ENCODE data around the gene DIO1. TPM values are rescaled to one million over a fixed set of nuclear protein-coding genes. Genes with fewer than 3 reads are reported as not detected.

Gene DIO1
- total and polyA plus RNA-seq, 2 of the 8 experiments (the other 6 are each of a cell fraction or from before 2014, with no cell fraction given): 0.14 TPM; not detected in 1

- Histone ChIP-seq H2BK120ac (replicated peaks; ENCODE audit: low read depth, low read length) (no peak overlapping the region), H3K56ac (replicated peaks; ENCODE audit: insufficient read length, low read depth, low read length) (no peak overlapping the region), H4K5ac (ENCODE audit: insufficient read length, low read depth, low read length) (no peak overlapping the region), H4K91ac (replicated peaks; ENCODE audit: insufficient read length, low read length) (no peak overlapping the region), H3K4ac (replicated peaks; ENCODE audit: insufficient read length, low read depth, low read length) (no peak overlapping the region), H2BK20ac (ENCODE audit: low read length) (no peak overlapping the region), H3K79me1 (ENCODE audit: low read depth, low read length) (no peaks in the 10 kb centered on the region), H3K9me3 (ENCODE audit: insufficient read depth in 2 of 2, low read depth in 1 of 2, low read length in 1 of 2) (peaks cover 9 to 13% of the 10 kb centered on the region in 2 experiments), H3K4me2 (ENCODE audit: insufficient read depth in 1 of 2, low read depth in 2 of 2, low read length in 2 of 2) (no peak overlapping the region), H2BK5ac (ENCODE audit: low read depth, low read length) (no peak overlapping the region), H3K4me3 (ENCODE audit: extremely low read depth in 1 of 4, insufficient read depth in 2 of 4, low read depth in 3 of 4, low read length in 4 of 4) (no peak overlapping the region), H4K8ac (ENCODE audit: extremely low read depth, insufficient read depth, low read length) (no peak overlapping the region), H2BK12ac (ENCODE audit: low read depth, low read length) (no peak overlapping the region), H2AK5ac (ENCODE audit: low read depth, low read length) (no peak overlapping the region), H3K4me1 (replicated peaks in 1 of 4; ENCODE audit: control insufficient read depth in 3 of 4, insufficient read depth in 4 of 4, low read length in 3 of 4) (no peaks in the 10 kb centered on the region), H3K9ac (replicated peaks in 1 of 4; ENCODE audit: extremely low read depth in 1 of 4, low read depth in 3 of 4, low read length in 3 of 4) (no peak overlapping the region), H2AFZ (ENCODE audit: low read length) (no peak overlapping the region), H3K27ac (ENCODE audit: low read depth, low read length) (no peak overlapping the region), H3K18ac (ENCODE audit: extremely low read depth, low read length) (no peak overlapping the region), H3K23me2 (ENCODE audit: low read depth, low read length) (0 out of 2 replicates have a peak, but pooled peaks cover 2% of the 10 kb centered on the region), H3K14ac (ENCODE audit: insufficient read length) (no peak overlapping the region), H3K23ac (ENCODE audit: insufficient read length) (no peak overlapping the region), H2BK15ac (ENCODE audit: low read length) (no peak overlapping the region), H3K36me3 (ENCODE audit: control insufficient read depth in 2 of 4, insufficient read depth in 4 of 4, low read length in 3 of 4) (peaks cover 0 to 15% (median 6%) of the 10 kb centered on the region in 4 experiments; a peak in 4 of 8 replicates), H3K27me3 (replicated peaks in 1 of 4; ENCODE audit: control insufficient read depth in 3 of 4, extremely low read depth in 1 of 4, insufficient read depth in 3 of 4, low read length in 3 of 4) (no peaks in the 10 kb centered on the region), H3K79me2 (ENCODE audit: control insufficient read depth in 1 of 2, insufficient read depth in 2 of 2, low read length in 2 of 2) (no peaks in the 10 kb centered on the region), H4K20me1 (replicated peaks in 1 of 2; ENCODE audit: control insufficient read depth in 1 of 2, insufficient read depth in 2 of 2, low read length in 2 of 2) (no peaks in the 10 kb centered on the region)
- 90% methylated on average over 3 of the region's 3 CpGs; no CpG with 5 or more reads in 1 of the 2 experiments for WGBS, 2 experiments (ENCODE audit: extremely low coverage in 1 of 2, insufficient coverage in 1 of 2, insufficient read length in 1 of 2, insufficient replicate concordance in 2 of 2, low coverage in 1 of 2, low lambda C conversion rate in 2 of 2, missing lambda C conversion rate in 1 of 2)
- FAIRE-seq (no peak), DNase-seq (ENCODE audit: low read depth in 1 of 2, low spot score in 2 of 2) (no peak)
- ChIA-PET POLR2A (ENCODE audit: partially characterized antibody) (interaction anchor here (0.8 kb wide), 1 partner anchor 15 kb away, joined by 5 read pairs; the partner anchor contains the start of genes IFT25 and LRRC42), CTCF (ENCODE audit: partially characterized antibody) (interaction anchor here (0.7 to 1.1 kb wide), 4 partner anchors 11 to 48 kb away, joined by 3 read pairs; no protein-coding TSS in a partner anchor)
- TF ChIP-seq GTF2F1 (IDR thresholded peaks at IDR 0.05; ENCODE audit: borderline replicate concordance, low read depth, low read length) (no peak), KDM1A (IDR thresholded peaks at IDR 0.05; ENCODE audit: borderline replicate concordance, low read length) (no peak), POLR2A (IDR thresholded peaks at IDR 0.05; ENCODE audit: control extremely low read depth in 1 of 2, low read depth in 2 of 2, low read length in 2 of 2) (no peak), GABPA (IDR thresholded peaks at IDR 0.05; ENCODE audit: borderline replicate concordance, insufficient read depth, low read length) (no peak), CHD2 (IDR thresholded peaks at IDR 0.05; ENCODE audit: low read length) (no peak), ATF2 (IDR thresholded peaks at IDR 0.05; ENCODE audit: low read length) (no peak), PHF8 (conservative IDR thresholded peaks at IDR 0.05; ENCODE audit: low read depth, low read length) (no peak), CBX8 (IDR thresholded peaks at IDR 0.05; ENCODE audit: borderline replicate concordance, low read depth, low read length) (no peak), RXRA (IDR thresholded peaks at IDR 0.05; ENCODE audit: insufficient read depth, low read depth, low read length) (no peak), SAP30 (IDR thresholded peaks at IDR 0.05; ENCODE audit: insufficient read depth, insufficient replicate concordance, low read length) (no peak), CTBP2 (IDR thresholded peaks at IDR 0.05; ENCODE audit: borderline replicate concordance, insufficient read depth, insufficient read length, low read length) (no peak)
- TF ChIP-seq, protein P1, sequence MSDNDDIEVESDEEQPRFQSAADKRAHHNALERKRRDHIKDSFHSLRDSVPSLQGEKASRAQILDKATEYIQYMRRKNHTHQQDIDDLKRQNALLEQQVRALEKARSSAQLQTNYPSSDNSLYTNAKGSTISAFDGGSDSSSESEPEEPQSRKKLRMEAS (IDR thresholded peaks at IDR 0.05): no peak
These were observed 36.9 kb downstream of the DIO1 start for GRCh38 chr1:53930932-53931331.

All from H1 (cell line).